ENCODE results near the gene NYNRIN. TPM values are rescaled to one million over a fixed set of nuclear protein-coding genes. Genes with fewer than 3 reads are reported as not detected.

Gene NYNRIN
- total and polyA plus RNA-seq, 2 of the 4 experiments (the other 2 are of a cell fraction), result 2.2 to 5.4 TPM

- H3K27me3 ChIP-seq (ENCODE audit: control insufficient read depth, insufficient read depth, low read length), result no peaks in the 10 kb centered on the region
- POLR2A ChIA-PET (ENCODE audit: unreplicated experiment), result no interaction called here
- 0 out of 2 replicates have a peak, but pooled peaks cover 3% of the 10 kb centered on the region for H4K20me1 ChIP-seq (ENCODE audit: insufficient read depth, low read length)
- no peak overlapping the region for H3K56ac ChIP-seq (ENCODE audit: extremely low read depth, insufficient read depth, low read length)
- ATAC-seq (ENCODE audit: low read depth) (no peak), DNase-seq (no peak)
- no peak overlapping the region for H2AK9ac ChIP-seq (replicated peaks; ENCODE audit: low read depth, low read length, poor library complexity)
- intact Hi-C loops (cut with micrococcal nuclease), result no loop called here
- H2BK15ac ChIP-seq (ENCODE audit: low read depth, low read length), result no peak overlapping the region
- H3K9me1 ChIP-seq (ENCODE audit: insufficient read depth, low read length), result peaks cover 5% of the 10 kb centered on the region
- H3K4me3 ChIP-seq (ENCODE audit: insufficient read depth, low read depth, low read length), result no peak overlapping the region
- no peak overlapping the region for H2BK20ac ChIP-seq (ENCODE audit: low read depth, low read length)
- dilution Hi-C loops (cut with HindIII; ENCODE audit: low sequenced_read_pairs, unreplicated experiment), result no loop called here
- no peak overlapping the region for H3K27ac ChIP-seq (ENCODE audit: insufficient read depth, low read length)
- H3K23ac ChIP-seq (ENCODE audit: low read depth, low read length), result no peak overlapping the region
- H2BK5ac ChIP-seq (ENCODE audit: low read depth, low read length, poor library complexity, severe bottlenecking), result no peak overlapping the region
- H3K9me3 ChIP-seq (ENCODE audit: control insufficient read depth, insufficient read depth, low read length), result no peaks in the 10 kb centered on the region
- no peak overlapping the region for H3K4ac ChIP-seq (ENCODE audit: low read depth, low read length)
- H4K8ac ChIP-seq (ENCODE audit: low read depth in 2 of 2, low read length in 2 of 2), result no peak overlapping the region
- no peak overlapping the region for H3K4me2 ChIP-seq (ENCODE audit: low read depth, low read length)
- TF ChIP-seq FOS (IDR thresholded peaks at IDR 0.05; ENCODE audit: low read depth, low read length) (no peak), RAD21 (IDR thresholded peaks at IDR 0.05; ENCODE audit: low read length) (no peak)
- H3K18ac ChIP-seq (ENCODE audit: low read depth, low read length), result no peak overlapping the region
- H3K9ac ChIP-seq (ENCODE audit: low read depth, low read length), result no peak overlapping the region
- H2AFZ ChIP-seq (replicated peaks; ENCODE audit: low read length, poor library complexity), result no peak overlapping the region
- no peaks in the 10 kb centered on the region for H3K4me1 ChIP-seq (ENCODE audit: control insufficient read depth, insufficient read depth, low read length)
- H4K5ac ChIP-seq (ENCODE audit: low read depth, low read length), result no peak overlapping the region
- BruUV-seq (replicated peaks), result no TSS peak
- peaks cover 0 to 3% of the 10 kb centered on the region in 2 experiments; a peak in 1 of 4 replicates for H3K79me1 ChIP-seq (ENCODE audit: low read depth in 1 of 2, low read length in 2 of 2)
- whole genome bisulfite sequencing, 2 experiments (ENCODE audit: extremely low coverage in 2 of 2, insufficient read length in 1 of 2), result 100% methylated on average over 1 of the region's 2 CpGs; no CpG with 5 or more reads in 1 of the 2 experiments
- no peak overlapping the region for H2BK120ac ChIP-seq (ENCODE audit: low read depth, low read length)
- in situ Hi-C loops (cut with MboI; ENCODE audit: low sequenced_read_pairs), result no loop called here
- CTCF ChIA-PET, result no interaction called here
- peaks cover 56% of the 10 kb centered on the region for H3K36me3 ChIP-seq (ENCODE audit: control insufficient read depth, insufficient read depth, low read length)
- no peak overlapping the region for H3K14ac ChIP-seq (replicated peaks; ENCODE audit: low read depth, low read length)
- H4K91ac ChIP-seq (ENCODE audit: insufficient read depth, low read depth, low read length), result no peak overlapping the region
- H2AK5ac ChIP-seq (ENCODE audit: low read depth, low read length), result no peak overlapping the region
Observed at GRCh38 chr14:24377657-24378056, 21.1 kb upstream of the NYNRIN start.

All from IMR-90 (cell line).